Neural cell (in vitro differentiated cells): ENCODE measurements around the gene ITGB1. TPM values are rescaled to one million over a fixed set of nuclear protein-coding genes. Genes with fewer than 3 reads are reported as not detected.

ENCODE experiments used
- H2AFZ ChIP-seq: fragments of 200-600, 300-800 bp; sonication (generic), shearing (Covaris generic); 2 replicates; pipeline ENCODE4 v1.6.0; 2014; ENCODE audit warnings: low read depth, mild to moderate bottlenecking, antibody characterized with exemption, low read length, moderate library complexity
- H3F3A ChIP-seq: fragments of 200-600 bp; shearing (Covaris generic); 2 replicates; pipeline ENCODE4 v1.6.1; 2016; ENCODE audit warnings: mild to moderate bottlenecking, moderate library complexity, mixed read lengths, antibody characterized with exemption, low read length; ENCODE audit not compliant: insufficient read depth, poor library complexity, severe bottlenecking
- H3K27ac ChIP-seq: fragments of 200-600, 300-800 bp; sonication (generic), shearing (Covaris generic); 2 replicates; pipeline ENCODE4 v1.5.1; 2014; ENCODE audit warnings: mild to moderate bottlenecking, low read length, moderate library complexity
- H3K27me3 ChIP-seq: fragments of 300-800, 200-600 bp; sonication (generic), shearing (Covaris generic); 2 replicates; pipeline ENCODE4 v1.6.0; 2014; ENCODE audit warnings: mild to moderate bottlenecking, low read depth, low read length, moderate library complexity; ENCODE audit not compliant: insufficient read depth
- H3K36me3 ChIP-seq: fragments of 300-800, 200-600 bp; sonication (generic), shearing (Covaris generic); 2 replicates; pipeline ENCODE4 v1.5.1; 2014; ENCODE audit warnings: mild to moderate bottlenecking, antibody characterized with exemption, low read length, moderate library complexity; ENCODE audit not compliant: insufficient read depth
- H3K4me2 ChIP-seq: fragments of 300-800, 200-600 bp; sonication (generic), shearing (Covaris generic); 2 replicates; pipeline ENCODE4 v1.6.0; 2014; ENCODE audit warnings: mild to moderate bottlenecking, low read length
- H3K4me3 ChIP-seq: fragments of 300-800, 200-600 bp; sonication (generic), shearing (Covaris generic); 2 replicates; pipeline ENCODE4 v1.5.1; 2014; ENCODE audit warnings: mild to moderate bottlenecking, low read length, moderate library complexity
- H3K79me2 ChIP-seq: fragments of 200-600 bp; shearing (Covaris generic); replicated peaks from 2 replicates; pipeline ENCODE4 v1.6.0; 2014; ENCODE audit warnings: mild to moderate bottlenecking, low read length, moderate library complexity; ENCODE audit not compliant: insufficient read depth
- H3K9ac ChIP-seq: fragments of 300-800, 200-600 bp; sonication (generic), shearing (Covaris generic); 2 replicates; pipeline ENCODE4 v1.6.1; 2016; ENCODE audit warnings: mild to moderate bottlenecking, low read length, mixed read lengths
- H3K9me2 ChIP-seq: fragments of 200-600 bp; shearing (Covaris generic); 2 replicates; pipeline ENCODE4 v1.6.1; 2016; ENCODE audit warnings: mild to moderate bottlenecking, low read length, mixed read lengths; ENCODE audit not compliant: insufficient read depth
- H3K9me3 ChIP-seq: fragments of 200-600, 300-800 bp; sonication (generic), shearing (Covaris generic); 2 replicates; pipeline ENCODE4 v1.6.1; 2016; ENCODE audit warnings: mild to moderate bottlenecking, mixed run types, low read length, moderate library complexity, mixed read lengths
- H4K20me1 ChIP-seq: fragments of 200-600 bp; shearing (Covaris generic); 2 replicates; pipeline ENCODE4 v1.6.1; 2016; ENCODE audit warnings: mild to moderate bottlenecking, mixed run types; ENCODE audit not compliant: insufficient read depth
- CTCF ChIP-seq: fragments of 450-650 bp; IDR thresholded peaks from 2 replicates; pipeline ENCODE4 v1.5.1; 2014; ENCODE audit warnings: antibody characterized with exemption, mild to moderate bottlenecking, moderate library complexity; ENCODE audit not compliant: poor library complexity, severe bottlenecking
- EP300 ChIP-seq: fragments of 450-650 bp; conservative IDR thresholded peaks from 2 replicates; pipeline ENCODE4 v1.6.1; 2014; ENCODE audit warnings: antibody characterized with exemption, mild to moderate bottlenecking, moderate library complexity; ENCODE audit not compliant: poor library complexity, severe bottlenecking
- EZH2 ChIP-seq: fragments of 200-600, 300-800 bp; shearing (Covaris generic), sonication (generic); IDR thresholded peaks from 2 replicates; pipeline ENCODE4 v1.6.1; 2014; ENCODE audit warnings: antibody characterized with exemption, low read length, borderline replicate concordance, mild to moderate bottlenecking; ENCODE audit not compliant: insufficient read depth, poor library complexity, severe bottlenecking
- MXI1 ChIP-seq: fragments of 450-650 bp; conservative IDR thresholded peaks from 2 replicates; pipeline ENCODE4 v1.6.1; 2014; ENCODE audit warnings: antibody characterized with exemption, mild to moderate bottlenecking; ENCODE audit not compliant: poor library complexity, severe bottlenecking
- POLR2AphosphoS5 ChIP-seq: IDR thresholded peaks from 2 replicates; pipeline ENCODE4 v1.6.1; 2012
- RAD21 ChIP-seq: fragments of 450-650 bp; conservative IDR thresholded peaks from 2 replicates; pipeline ENCODE4 v1.6.1; 2014; ENCODE audit warnings: antibody characterized with exemption, mild to moderate bottlenecking, moderate library complexity
- REST ChIP-seq: IDR thresholded peaks from 2 replicates; pipeline ENCODE4 v1.6.1; 2012; ENCODE audit warnings: borderline replicate concordance
- SMC3 ChIP-seq: fragments of 450-650 bp; conservative IDR thresholded peaks from 2 replicates; pipeline ENCODE4 v1.6.1; 2014; ENCODE audit warnings: antibody characterized with exemption, mild to moderate bottlenecking, moderate library complexity; ENCODE audit not compliant: poor library complexity
- TAF1 ChIP-seq: IDR thresholded peaks from 2 replicates; pipeline ENCODE4 v1.6.1; 2012; ENCODE audit warnings: low read depth
- polyA minus RNA-seq: library from RNA; depleted of rRNA, polyadenylated mRNA; stranded (reverse); fragments of >200 nt; gene quantifications from 2 replicates; pipeline ENCODE4 v1.2.3, GENCODE V29; 2014
- polyA plus RNA-seq: library from polyadenylated mRNA; depleted of rRNA; stranded (reverse); fragments of >200 nt; gene quantifications from 2 replicates; pipeline ENCODE4 v1.2.3, GENCODE V29; 2014

Gene ITGB1
- polyA plus RNA-seq = 59.2 and 62.4 TPM in 2 replicates
- 140 and 141 TPM in 2 replicates for polyA minus RNA-seq

- Histone ChIP-seq H4K20me1 (no peaks in the 10 kb centered on the region), H3K36me3 (no peaks in the 10 kb centered on the region), H3K79me2 (peaks cover 58% of the 10 kb centered on the region), H3K9me2 (no peaks in the 10 kb centered on the region), H3K27me3 (no peaks in the 10 kb centered on the region), H2AFZ (peak within 1 kb of the TSS; percentile 97), H3K9me3 (no peaks in the 10 kb centered on the region), H3K4me3 (peak within 1 kb of the TSS; percentile 99), H3K9ac (peak within 1 kb of the TSS; percentile 98), H3K4me2 (peak within 1 kb of the TSS; percentile 87), H3F3A (no peaks in the 10 kb centered on the region), H3K27ac (peak within 1 kb of the TSS; percentile 94)
- TF ChIP-seq SMC3 (peak; percentile 52), REST (peak; percentile 91), CTCF (no peak), RAD21 (peak; percentile 45), POLR2AphosphoS5 (peak; percentile 96), TAF1 (peak; percentile 85), MXI1 (peak; percentile 88), EP300 (peak; percentile 78), EZH2 (no peak)
These were observed at the start of gene ITGB1 for GRCh38 chr10:32958085-32959005. Gene ITGB1, minus strand, starts transcription at chr10:32958230. Its CDS starts 22,672 bp downstream, at chr10:32935558.

GRCh38 chr10:33006342-33006887 is 48.4 kb upstream of the ITGB1 start:
- H3K9ac ChIP-seq = no peak overlapping the region
- H3K9me3 ChIP-seq = no peaks in the 10 kb centered on the region
- no peak overlapping the region for H2AFZ ChIP-seq
- H4K20me1 ChIP-seq = no peaks in the 10 kb centered on the region
- TF ChIP-seq RAD21 (no peak), EZH2 (no peak), TAF1 (no peak), MXI1 (no peak), SMC3 (no peak), EP300 (no peak), REST (no peak)
- H3K79me2 ChIP-seq = no peaks in the 10 kb centered on the region
- no peak overlapping the region for H3K4me2 ChIP-seq
- no peak overlapping the region for H3K27ac ChIP-seq
- H3K27me3 ChIP-seq = no peaks in the 10 kb centered on the region
- no peaks in the 10 kb centered on the region for H3K36me3 ChIP-seq
- H3F3A ChIP-seq = no peaks in the 10 kb centered on the region
- no peak overlapping the region for H3K4me3 ChIP-seq
- no peaks in the 10 kb centered on the region for H3K9me2 ChIP-seq
